T-helper 2 cell treated with Interferon-gamma antibody and Interleukin-4, amounts not matched to agents 100 ng/mL and 5 ng/mL, for 36 hours (primary cell): ENCODE data around the gene PRR11. TPM values are rescaled to one million over a fixed set of nuclear protein-coding genes. Genes with fewer than 3 reads are reported as not detected.
"Not testable (repeated sequence)": the region's sequence is repeated elsewhere in the genome, so short reads cannot be mapped to it uniquely, and the experiment has no call there.

Experiments
- intact Hi-C: fragments of 100-400 bp; cut with micrococcal nuclease; formaldehyde crosslinking; loops from one replicate; pipeline ENCODE4 v1.15.1; 2023
- total RNA-seq: library from RNA; stranded (reverse); gene quantifications from 2 replicates; pipeline ENCODE4 v1.2.3, GENCODE V29; 2022

PRR11 gene
- total RNA-seq, 1 donor from 2014 or later, result 56.9 TPM

DNA sequence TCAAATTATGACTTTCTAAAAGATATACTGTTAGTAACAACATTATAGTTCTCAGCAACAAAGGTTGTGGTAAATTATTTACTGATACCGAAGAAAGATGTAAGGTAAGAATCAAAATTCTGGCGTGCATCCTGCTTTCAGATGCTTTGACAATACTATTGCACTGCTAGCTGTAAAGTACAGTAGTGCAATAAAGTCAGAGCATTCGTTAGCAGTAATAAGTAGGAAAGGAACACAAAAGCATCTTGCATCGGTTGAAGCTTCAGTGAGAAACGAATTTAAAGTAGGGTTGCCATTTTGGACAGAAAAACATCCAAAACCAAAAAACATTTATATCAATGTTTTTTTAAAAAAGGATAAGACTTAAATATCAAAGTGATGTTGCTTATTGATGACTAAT lies 4.5 kb upstream of the PRR11 start:
- intact Hi-C loops, result loop anchor here (10.0 kb wide), 1 partner anchor 414 kb away; the partner anchor contains the start of gene DHX40

DNA sequence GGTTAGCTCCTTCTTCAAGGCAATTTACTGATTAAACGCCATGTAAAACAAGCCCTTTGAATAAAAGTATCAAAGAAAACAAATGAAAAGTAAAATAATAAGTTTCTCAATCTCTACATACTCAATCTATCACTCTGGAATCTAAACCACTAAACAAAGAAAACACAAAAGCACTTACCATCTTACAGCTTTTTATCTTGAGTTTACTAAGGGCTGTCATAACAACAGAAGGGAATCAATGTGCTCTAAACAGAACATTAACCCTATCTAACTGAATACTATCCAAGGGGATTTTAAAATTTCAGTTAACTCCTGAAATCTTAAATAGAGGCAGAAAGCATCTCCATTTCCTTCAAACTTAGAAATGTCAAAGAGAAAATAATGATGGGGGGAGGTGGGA lies 4.0 kb upstream of the PRR11 start:
- intact Hi-C loops, result loop anchor here (10.0 kb wide), 1 partner anchor 413 kb away; the partner anchor contains the start of gene DHX40

DNA sequence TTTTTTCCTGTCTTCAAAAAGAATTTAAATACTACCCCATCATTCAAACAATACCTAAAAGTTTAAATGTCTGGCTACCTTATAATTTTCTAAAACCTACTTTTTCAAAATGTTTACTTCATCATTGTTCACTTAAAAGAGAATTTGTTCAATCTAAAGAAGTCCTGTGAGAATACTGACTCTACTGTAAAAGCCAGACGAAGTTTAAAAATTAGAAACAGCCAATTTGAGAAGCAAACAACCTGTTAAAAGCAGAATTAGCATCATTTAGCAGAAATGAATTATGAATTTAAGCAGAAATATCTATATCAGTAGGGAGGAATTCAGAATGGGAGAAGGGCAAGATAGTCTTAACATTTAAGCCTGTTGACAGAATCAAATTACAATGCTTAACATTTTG lies 2.6 kb upstream of the PRR11 start:
- intact Hi-C loops, result loop anchor here (10.0 kb wide), 1 partner anchor 412 kb away; the partner anchor contains the start of gene DHX40

DNA sequence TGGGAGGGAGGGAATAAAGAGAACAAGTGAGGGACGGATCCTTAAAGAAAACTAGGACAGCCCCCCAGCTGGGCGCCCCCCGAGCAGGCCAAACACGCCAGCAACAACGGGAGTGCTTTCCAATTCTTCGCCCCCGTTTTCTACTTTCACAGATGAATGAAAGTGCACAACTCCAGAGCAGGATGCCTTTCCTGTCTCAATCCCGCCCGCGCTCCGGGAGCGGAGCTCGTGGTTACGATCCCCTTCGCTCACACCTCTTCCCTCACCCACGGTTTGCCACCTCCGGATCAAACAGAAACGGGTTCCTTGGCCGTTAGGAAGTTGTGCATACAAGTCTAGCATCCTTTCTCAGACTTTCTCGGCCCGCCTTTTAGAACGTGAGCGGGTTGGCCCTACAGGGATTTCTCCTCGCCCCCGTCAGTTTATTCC lies 1.2 kb upstream of the PRR11 start:
- intact Hi-C loops, result loop anchor here (2.0 to 10.0 kb wide), 3 partner anchors 56 to 410 kb away; partner anchors contain the start of genes DHX40, GDPD1 and SMG8

DNA sequence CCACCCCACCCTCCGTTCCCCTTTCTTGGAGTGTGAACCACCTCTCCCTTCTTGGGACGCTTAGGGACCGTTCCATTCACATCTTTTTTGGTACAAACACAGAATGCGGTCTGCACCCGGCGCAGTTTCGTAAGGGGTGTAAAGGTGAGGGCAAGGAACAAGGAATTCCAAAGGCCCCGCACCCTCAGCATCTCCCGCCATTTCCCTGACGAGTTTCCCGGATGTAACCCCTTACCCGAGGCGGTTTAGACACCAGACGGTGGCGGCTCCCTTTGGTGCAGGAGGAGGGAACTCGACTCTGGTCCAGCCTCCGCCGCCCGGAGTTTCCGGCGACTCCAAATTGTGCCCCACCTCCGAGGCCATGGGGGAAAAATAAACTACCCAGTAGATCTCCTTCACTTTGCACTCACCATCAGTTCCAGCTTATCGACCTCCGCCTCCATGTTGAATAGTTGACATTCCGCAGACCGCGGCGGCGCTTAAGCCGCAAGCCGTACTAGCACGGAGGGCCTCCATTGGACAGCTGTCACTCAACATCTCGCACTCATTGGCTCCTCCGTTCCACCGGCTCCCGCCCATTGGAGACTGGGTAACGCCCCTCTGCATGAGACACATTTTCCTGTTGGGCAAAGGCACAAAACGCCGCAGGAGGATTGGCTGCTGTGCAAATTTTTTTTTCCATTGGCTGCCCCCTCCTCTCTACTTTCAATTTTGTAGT lies 666 bp upstream of the PRR11 start, which contains the start of gene SKA2:
TSS of gene SKA2 (minus strand) at position 466 of the 718 bp plus-strand sequence. CDS start at position 443, 23 bp downstream.
- intact Hi-C loops, result loop anchor here (1.0 to 10.0 kb wide), 8 partner anchors 49 to 813 kb away; partner anchors contain the start of genes CLTC, DHX40, GDPD1 and SMG8

DNA sequence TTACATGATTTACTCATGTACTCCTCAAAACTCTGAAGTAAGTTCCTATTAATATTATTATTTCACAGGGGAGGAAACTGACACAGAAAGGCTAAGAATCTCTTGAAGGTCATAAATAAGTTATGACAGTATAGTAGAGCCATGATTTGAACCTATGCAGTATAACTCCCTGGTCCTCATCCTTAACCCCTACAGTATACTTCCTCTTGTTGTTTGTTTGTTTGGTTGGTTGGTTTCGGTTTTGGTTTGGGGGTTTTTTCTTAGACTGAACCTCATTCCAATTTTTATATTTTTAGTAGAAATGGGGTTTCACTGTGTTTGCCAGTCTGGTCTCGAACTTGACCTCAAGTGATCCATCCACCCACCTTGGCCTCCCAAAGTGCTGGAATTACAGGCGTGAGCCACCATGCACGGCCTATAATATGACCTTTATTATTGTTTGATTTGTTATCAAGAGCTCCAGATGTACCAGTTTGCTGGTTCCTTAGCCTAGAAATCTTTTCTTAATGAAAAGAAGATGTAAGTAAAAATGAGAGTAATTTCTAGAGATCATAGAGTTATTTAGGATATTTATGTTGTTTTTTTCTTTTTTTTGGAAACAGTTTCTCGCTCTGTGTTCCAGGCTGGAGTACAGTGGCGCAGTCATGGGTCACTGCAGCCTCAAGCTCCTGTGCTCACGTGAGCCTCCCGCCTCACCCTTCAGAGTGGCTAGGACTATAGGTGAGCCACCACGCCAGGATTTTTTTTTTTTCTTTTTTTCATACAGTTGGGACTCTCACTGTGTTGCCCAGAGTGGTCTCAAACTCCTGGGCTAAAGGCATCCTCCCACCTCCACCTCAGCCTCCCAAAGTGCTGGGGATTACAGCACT lies 4.8 kb downstream of the PRR11 start:
- intact Hi-C loops, result no loop called here

DNA sequence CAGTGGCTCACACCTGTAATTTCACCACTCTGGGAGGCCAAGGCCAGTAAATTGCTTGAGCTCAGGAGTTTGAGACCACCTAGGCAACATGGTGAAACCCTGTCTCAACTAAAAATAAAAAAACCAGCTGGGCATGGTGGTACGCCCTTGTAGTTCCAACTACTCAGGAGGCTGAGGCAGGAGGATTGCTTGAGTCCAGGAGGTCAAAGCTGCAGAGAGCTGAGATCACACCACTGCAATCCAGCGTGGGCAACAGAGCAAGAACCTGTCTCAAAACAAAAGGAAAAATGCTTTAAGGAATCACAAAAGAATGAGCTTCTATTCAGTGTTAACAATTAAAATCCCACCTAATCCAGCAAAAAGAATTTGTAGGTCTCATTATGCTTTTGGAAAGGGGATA lies 5.9 kb downstream of the PRR11 start:
- intact Hi-C loops, result no loop called here

DNA sequence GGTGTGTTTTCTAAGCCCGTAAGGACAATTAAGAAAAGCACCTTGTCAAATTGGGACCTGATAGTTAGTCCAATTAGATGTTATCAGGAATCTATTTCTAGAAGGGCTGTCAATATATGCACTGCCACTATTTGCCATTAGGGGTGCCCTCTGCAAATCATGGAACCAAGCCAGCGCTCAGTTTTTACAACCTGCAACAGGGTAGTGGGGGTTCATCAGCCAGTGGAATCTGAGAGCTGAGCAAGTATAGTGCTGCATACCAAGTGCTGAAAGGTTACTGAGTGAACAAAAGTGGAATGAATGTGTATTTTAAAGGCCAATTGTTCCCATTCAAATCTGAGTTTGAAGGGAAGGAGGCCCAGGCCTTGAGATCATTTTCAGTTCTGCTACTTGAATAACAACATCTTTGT lies 10.4 kb downstream of the PRR11 start:
- intact Hi-C loops, result no loop called here

DNA sequence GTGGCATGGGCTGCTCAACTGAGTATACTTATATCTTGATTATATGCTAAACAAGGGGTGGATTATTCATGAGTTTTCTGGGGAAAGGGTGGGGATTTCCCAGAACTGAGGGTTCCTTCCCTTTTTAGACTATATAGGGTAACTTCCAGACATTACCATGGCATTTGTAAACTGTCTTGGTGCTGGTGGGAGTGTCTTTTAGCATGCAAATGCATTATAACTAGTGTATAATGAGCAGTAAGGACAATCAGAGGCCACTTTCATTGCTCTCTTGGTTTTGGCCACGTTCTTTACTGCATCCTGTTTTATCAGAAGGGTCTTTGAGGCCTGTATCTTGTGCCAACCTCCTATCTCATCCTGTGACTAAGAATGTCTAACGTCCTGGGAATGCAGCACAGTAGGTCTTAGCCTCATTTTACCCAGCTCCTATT lies 12.0 kb downstream of the PRR11 start:
- intact Hi-C loops, result no loop called here

DNA sequence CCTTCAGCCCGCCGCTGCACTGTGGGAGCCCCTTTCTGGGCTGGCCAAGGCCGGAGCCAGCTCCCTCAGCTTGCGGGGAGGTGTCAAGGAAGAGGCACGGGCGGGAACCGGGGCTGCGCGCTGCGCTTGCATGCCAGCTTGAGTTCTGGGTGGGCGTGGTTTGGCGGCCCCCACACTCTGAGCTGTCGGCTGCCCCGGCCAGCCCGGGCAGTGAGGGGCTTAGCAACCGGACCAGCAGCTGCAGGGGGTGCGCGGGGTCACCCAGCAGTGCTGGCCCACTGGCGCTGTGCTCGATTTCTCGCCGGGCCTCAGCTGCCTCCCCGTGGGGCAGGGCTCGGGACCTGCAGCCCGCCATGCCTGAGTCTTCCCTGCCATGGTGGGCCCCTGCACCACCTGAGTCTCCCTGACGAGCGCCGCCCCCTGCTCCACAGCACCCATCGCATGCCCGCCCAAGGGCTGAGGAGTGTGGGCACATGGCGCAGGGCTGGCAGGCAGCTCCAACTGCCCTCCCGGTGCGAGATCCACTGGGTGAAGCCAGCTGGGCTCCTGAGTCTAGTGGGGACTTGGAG lies 17.0 kb downstream of the PRR11 start:
- intact Hi-C loops, result no loop called here

DNA sequence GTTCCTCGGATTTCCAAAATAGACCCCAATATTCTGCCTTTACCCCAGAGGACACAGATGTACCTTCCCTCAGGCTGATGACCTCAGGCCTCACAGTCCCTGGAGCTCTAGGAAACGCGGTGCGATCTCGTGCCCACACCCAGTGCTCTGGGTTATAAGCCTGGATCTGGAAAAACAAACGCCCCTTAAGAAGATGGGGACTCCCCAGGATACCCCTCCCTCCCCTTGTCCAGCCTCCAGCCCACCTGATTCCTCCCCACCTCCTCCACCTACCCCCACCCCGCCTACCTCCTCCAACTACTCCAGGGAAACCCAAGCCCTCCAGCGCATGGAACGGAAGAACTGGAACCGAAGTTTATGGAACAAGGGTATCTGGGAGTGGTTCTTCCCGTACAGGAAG lies 19.1 kb downstream of the PRR11 start:
- intact Hi-C loops, result no loop called here

DNA sequence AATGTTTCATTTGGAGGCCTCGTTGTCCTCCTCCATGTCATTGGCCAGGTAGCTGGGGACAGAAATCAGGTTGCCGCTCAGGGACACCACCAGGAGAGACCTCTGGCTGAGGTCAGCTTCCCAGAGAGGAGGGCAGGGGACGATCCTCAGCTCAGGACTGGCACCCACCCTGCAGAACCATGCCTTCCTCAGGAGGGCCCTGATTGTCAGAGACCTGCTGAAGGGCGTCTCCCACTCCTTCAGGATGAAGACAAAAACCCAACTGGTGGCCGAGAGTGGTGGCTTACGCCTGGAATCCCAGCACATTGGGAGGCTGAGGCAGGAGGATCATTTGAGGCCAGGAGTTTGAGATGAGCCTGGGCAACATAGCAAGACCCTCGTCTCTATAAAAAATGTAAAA lies 19.5 kb downstream of the PRR11 start:
- intact Hi-C loops, result no loop called here

DNA sequence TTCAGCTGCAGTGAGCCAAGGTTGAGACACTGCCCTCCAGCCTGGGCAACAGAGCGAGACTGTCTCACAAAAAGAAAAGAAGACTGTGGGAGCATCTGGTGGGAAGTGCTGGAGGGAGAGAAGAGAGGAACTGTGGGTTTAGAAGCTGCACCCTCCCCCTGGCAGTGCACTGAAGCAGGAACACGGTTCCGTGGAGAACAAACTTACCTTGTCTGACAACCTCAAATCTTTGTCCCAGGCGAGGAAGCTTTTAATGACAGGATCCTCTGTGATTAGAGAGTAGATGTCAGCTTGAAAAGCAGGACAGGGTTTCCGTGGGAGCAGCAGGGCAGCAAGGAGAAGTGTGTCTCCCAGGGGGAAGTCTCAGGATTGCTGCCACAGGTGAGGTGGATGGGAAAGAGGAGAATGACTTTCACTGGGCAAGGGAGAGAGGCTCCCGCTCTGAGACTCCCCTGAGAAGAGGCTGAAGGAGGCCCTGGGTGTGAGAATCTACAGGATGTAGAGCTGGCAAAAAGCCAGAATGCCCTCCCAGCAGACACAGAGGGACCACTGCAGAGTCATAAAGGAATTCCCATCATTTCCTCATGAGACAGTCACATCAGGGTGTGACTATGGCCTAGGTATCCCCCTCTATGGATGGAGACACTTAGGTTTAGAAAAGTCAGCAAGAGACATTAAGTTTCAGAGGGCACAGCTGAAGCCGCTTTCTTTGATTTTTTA lies 22.9 kb downstream of the PRR11 start:
- intact Hi-C loops, result no loop called here

DNA sequence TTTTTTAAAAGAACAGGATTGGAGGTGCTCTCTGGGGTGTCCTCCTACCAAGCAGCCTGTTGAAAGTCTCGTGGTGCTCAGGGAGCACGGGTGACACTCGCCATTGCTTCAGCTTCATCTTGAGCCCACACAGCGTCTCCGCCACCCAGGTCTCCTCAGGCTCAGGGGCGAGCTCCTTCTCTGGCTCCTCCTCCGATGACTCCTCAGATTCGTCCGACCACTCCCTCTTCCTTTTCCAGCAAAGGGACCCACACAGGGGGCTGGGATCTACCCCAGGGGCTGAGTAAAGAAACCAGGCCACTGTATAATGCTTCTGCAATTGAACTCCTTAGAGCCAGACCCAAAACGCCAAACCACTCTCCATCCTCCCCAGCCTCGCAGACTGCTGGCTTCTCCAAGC lies 24.1 kb downstream of the PRR11 start:
- intact Hi-C loops, result not testable (repeated sequence)

DNA sequence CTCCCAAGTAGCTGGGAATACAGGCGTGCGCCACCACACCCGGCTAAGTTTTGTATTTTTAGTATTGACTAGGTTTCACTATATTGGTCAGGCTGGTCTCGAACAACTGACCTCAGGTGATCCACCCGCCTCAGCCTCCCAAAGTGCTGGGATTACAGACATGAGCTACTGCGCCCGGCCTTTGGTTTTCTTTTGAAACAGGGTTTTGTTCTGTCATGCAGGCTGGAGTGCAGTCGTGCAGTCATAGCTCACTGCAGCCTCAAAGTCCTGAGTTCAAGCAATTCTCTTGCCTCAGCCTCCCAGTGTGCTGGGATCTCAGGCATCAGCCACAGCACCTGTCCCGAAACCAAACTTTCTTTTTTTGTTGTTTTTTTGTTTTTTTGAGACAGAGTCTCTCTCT lies 25.1 kb downstream of the PRR11 start:
- intact Hi-C loops, result no loop called here

DNA sequence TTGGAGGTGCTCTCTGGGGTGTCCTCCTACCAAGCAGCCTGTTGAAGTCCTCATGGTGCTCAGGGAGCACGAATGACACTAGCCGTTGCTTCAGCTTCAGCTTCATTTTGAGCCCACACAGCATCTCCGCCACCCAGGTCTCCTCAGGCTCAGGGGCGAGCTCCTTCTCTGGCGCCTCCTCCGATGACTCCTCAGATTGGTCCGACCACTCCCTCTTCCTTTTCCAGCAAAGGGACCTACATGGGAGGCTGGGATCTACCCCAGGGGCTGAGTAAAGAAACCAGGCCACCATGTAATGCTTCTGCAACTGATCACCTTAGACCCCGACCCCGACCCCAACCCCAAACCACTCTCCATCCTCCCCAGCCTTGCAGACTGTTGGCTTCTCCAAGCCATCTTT lies 25.9 kb downstream of the PRR11 start:
- intact Hi-C loops, result no loop called here

DNA sequence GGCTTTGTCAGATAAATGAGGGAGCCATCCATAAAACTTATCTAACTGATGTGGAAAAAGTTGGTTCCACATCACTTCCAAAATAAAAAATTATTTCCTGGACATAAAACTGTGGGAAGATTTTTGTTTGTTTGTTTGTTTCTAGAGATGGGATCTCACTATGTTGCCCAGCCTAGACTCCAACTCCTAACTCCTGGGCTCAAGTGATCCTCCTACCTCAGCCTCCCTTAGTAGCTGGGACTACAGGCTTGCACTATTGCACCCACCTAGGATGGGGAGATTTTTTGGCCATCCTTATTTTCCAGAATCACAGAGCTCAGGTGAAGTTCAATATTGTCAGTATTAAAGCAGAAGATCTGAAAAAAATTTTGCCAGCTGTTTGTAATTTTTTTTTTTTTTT lies 30.5 kb downstream of the PRR11 start:
- intact Hi-C loops, result no loop called here

DNA sequence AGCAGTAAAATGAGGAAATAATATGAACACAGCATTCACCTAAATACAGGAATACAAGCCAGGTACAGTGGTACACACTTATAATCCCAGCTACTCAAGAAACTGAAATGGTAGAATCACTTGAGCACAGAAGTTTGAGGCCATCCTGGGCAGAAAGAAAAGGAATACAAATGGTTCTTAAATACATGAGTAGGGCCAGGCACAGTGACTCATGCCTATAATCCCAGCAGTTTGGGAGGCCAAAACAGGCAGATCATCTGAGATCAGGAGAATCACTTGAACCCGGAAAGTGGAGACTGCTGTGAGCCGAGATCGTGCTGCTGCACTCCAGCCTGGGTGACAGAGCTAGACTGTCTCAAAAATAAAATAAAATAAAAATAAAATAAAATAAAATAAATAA lies 31.3 kb downstream of the PRR11 start:
- intact Hi-C loops, result no loop called here

DNA sequence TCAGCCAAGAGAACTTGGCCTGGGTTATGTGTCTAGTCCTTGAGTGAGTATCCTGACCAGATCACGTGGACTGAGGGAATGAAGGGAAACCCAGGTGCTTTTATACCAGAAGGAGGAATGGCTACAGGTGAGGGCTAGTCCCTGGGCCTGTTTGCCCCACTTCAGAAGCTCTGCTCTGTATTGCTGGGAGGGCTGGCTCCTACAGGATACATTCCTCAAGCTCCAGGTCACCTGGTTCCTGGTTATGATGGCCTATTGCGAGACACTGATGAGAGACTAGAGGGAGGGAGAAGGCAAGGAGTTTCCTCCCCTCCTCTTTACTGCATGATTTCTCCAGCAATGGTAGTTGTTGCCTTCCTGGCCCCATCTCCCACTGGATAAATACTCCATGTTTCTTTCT lies 35.3 kb downstream of the PRR11 start:
- intact Hi-C loops, result no loop called here

DNA sequence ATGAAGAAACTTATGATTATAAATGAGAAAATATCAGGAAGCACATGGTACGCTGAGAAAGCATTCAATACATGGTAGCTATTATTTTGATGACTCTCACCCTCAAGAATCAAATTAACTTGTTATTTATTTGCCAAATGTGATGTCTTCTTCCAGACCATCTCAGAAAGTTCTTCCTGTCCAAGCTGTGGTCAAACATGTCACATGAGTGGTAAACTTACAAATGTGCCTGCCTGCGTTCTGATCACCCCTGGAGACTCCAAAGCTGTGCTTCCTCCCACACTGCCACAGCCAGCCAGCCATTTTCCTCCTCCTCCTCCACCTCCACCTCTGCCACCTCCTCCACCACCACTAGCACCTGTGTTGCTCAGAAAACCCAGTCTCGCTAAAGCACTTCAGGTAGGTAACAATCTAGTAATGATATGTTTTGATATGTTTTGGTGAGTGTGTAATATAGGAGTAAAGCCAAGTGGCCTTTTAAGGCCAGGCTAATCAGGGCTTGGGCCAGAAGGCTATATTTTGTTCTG lies 37.9 kb downstream of the PRR11 start:
- intact Hi-C loops, result no loop called here

DNA sequence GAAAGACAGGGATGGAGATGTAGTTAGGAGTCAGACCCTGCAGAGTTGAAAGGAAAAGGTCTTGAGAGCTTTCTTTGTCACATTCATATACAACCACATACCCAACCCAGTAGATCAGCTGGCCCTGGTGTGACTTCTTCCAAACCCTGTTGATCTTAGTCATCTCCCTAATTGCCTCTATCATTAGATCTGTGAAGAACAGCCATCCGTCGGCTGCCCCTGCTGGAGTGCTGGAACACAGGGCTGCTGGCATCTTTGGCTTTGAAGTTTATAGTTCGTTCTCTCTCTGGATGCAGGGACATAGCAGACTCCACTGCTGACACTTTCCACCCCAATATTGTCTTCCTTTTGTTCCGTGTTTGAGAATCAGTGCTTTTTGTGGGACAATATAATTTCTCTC lies 43.9 kb downstream of the PRR11 start:
- intact Hi-C loops, result no loop called here
